WERI-Rb-1 (cell line): ENCODE measurements around the gene CDC42BPB.

Source experiments
- DNase-seq: peaks from one replicate; pipeline ENCODE4 v3.0.0-alpha.2; 2020
- H3K27ac ChIP-seq: fragments of 250-450 bp; sonication (Bioruptor Pico); 2 replicates; pipeline ENCODE4 v1.5.1; 2020; ENCODE audit warnings: mild to moderate bottlenecking, moderate library complexity
- H3K27me3 ChIP-seq: fragments of 250-450 bp; sonication (Bioruptor Pico); 2 replicates; pipeline ENCODE4 v1.5.1; 2021; ENCODE audit warnings: mild to moderate bottlenecking, low read depth, moderate library complexity; ENCODE audit not compliant: insufficient read depth, severe bottlenecking
- H3K36me3 ChIP-seq: fragments of 250-450 bp; sonication (Bioruptor Pico); 2 replicates; pipeline ENCODE4 v1.5.1; 2020; ENCODE audit warnings: mild to moderate bottlenecking, moderate library complexity
- H3K4me3 ChIP-seq: 2 replicates; pipeline ENCODE4 v1.5.1; 2011; ENCODE audit warnings: low read depth, mild to moderate bottlenecking, control low read depth, low read length
- H3K9me3 ChIP-seq: fragments of 250-450 bp; sonication (Bioruptor Pico); 2 replicates; pipeline ENCODE4 v1.5.1; 2021; ENCODE audit warnings: mild to moderate bottlenecking, moderate library complexity; ENCODE audit not compliant: severe bottlenecking
- CTCF ChIP-seq: IDR thresholded peaks from 2 replicates; pipeline ENCODE4 v1.5.1; 2011; ENCODE audit warnings: low read depth, mild to moderate bottlenecking, control low read depth, inconsistent platforms, low read length

Gene CDC42BPB

GRCh38 chr14:103057372-103058163, at the start of gene CDC42BPB:
CDC42BPB (minus strand) TSS chr14:103057549; CDS start chr14:103057173, 376 bp downstream.
- peak; percentile 86 for DNase-seq
- no peaks in the 10 kb centered on the region for H3K27me3 ChIP-seq
- peaks cover 14% of the 10 kb centered on the region for H3K36me3 ChIP-seq
- peak within 1 kb of the TSS; percentile 89 for H3K4me3 ChIP-seq
- peak within 1 kb of the TSS; percentile 71 for H3K27ac ChIP-seq
- no peaks in the 10 kb centered on the region for H3K9me3 ChIP-seq
- no peak for TF ChIP-seq CTCF

GRCh38 chr14:103105580-103106150, 48.3 kb upstream of the CDC42BPB start:
- no peak overlapping the region for H3K4me3 ChIP-seq
- H3K36me3 ChIP-seq: no peaks in the 10 kb centered on the region
- 0 out of 2 replicates have a peak overlapping the region, but pooled peaks have one; percentile 12 for H3K27ac ChIP-seq
- DNase-seq: peak; percentile 69
- TF ChIP-seq CTCF: peak; percentile 44; the same call in 1 of the 2 replicates
- H3K27me3 ChIP-seq: peaks cover 11% of the 10 kb centered on the region
- no peaks in the 10 kb centered on the region for H3K9me3 ChIP-seq

- Histone ChIP-seq H3K27ac (no peak overlapping the region), H3K9me3 (no peaks in the 10 kb centered on the region), H3K27me3 (peaks cover 11% of the 10 kb centered on the region), H3K36me3 (no peaks in the 10 kb centered on the region), H3K4me3 (peak overlapping the region; percentile 37)
- peak; percentile 75 for DNase-seq
- peak; percentile 96 for TF ChIP-seq CTCF
Observed at GRCh38 chr14:103104654-103105452, 47.5 kb upstream of the CDC42BPB start.

GRCh38 chr14:103104389-103104653, 47.0 kb upstream of the CDC42BPB start:
- Histone ChIP-seq H3K4me3 (peak overlapping the region; percentile 37), H3K36me3 (no peaks in the 10 kb centered on the region), H3K27me3 (peaks cover 11% of the 10 kb centered on the region), H3K27ac (no peak overlapping the region), H3K9me3 (no peaks in the 10 kb centered on the region)
- DNase-seq: no peak
- no peak for TF ChIP-seq CTCF

GRCh38 chr14:103103461-103104388, 46.4 kb upstream of the CDC42BPB start:
- H3K27ac ChIP-seq: no peak overlapping the region

More at GRCh38 chr14:103103461-103104388, 46.4 kb upstream of the CDC42BPB start:
- no peaks in the 10 kb centered on the region for H3K36me3 ChIP-seq
- TF ChIP-seq CTCF: peak; percentile 43
- DNase-seq: peak; percentile 86
- peak overlapping the region; percentile 37 for H3K4me3 ChIP-seq
- no peaks in the 10 kb centered on the region for H3K9me3 ChIP-seq
- H3K27me3 ChIP-seq: peaks cover 11% of the 10 kb centered on the region
